Measurements from ENCODE around the gene CEP112.

DNA sequence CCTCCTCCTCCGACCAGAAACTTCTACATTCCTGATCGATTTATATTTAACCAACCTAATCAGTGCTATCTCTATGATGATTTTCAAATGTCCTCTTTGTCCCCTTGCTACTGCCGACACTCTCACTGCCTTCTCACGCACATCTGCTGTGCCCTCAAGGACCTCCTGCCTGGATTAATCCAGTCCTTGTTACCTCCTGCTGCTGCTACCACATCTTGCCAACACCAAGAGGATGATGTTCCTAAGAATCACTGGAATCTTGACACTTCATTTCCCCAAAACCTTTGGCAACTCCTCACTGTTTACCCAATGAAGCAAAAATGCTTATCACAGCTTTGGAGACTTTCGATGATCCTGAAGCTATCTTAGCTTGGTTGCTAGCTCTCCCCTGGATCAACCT lies 343.2 kb downstream of the CEP112 start:
- no peak for TF ChIP-seq POLR2A (IDR thresholded peaks at IDR 0.05; ENCODE audit: low read length)
- no peak for TF ChIP-seq GATA1 (IDR thresholded peaks at IDR 0.05; ENCODE audit: low read depth, low read length)

Measured in erythroblast (primary cell).